Measurements from ENCODE around the gene PCMT1.
A peak's percentile ranks its signal among the peaks of the same experiment; 100 is the strongest.
"Not testable (repeated sequence)": the region's sequence is repeated elsewhere in the genome, so short reads cannot be mapped to it uniquely, and the experiment has no call there.

Gene PCMT1

GRCh38 chr6:149851461-149852110, 102.0 kb downstream of the PCMT1 start:
- H3K36me3 ChIP-seq (ENCODE audit: control insufficient read depth, insufficient read depth, low read length): no peaks in the 10 kb centered on the region
- no peak overlapping the region for H3K9ac ChIP-seq (ENCODE audit: low read length)
- no peak overlapping the region for H2BK5ac ChIP-seq (ENCODE audit: low read length)
- H3K56ac ChIP-seq (ENCODE audit: low read length): no peak overlapping the region
- no peak overlapping the region for H3K23ac ChIP-seq (ENCODE audit: low read length)
- H3K18ac ChIP-seq (ENCODE audit: low read length): no peak overlapping the region
- H4K8ac ChIP-seq (ENCODE audit: low read depth, low read length): no peak overlapping the region
- H3K79me1 ChIP-seq (ENCODE audit: low read length): no peaks in the 10 kb centered on the region
- no peak for DNase-seq
- H3K27ac ChIP-seq (ENCODE audit: low read depth, low read length): no peak overlapping the region
- no peaks in the 10 kb centered on the region for H3K4me1 ChIP-seq (ENCODE audit: control insufficient read depth, low read depth, low read length)
- H2AK5ac ChIP-seq (ENCODE audit: low read length): no peak overlapping the region
- H2BK15ac ChIP-seq (replicated peaks; ENCODE audit: low read depth): no peak overlapping the region
- H2BK120ac ChIP-seq (ENCODE audit: low read depth, low read length): no peak overlapping the region
- no peak overlapping the region for H3K4ac ChIP-seq (ENCODE audit: low read depth, low read length)
- no peaks in the 10 kb centered on the region for H3K27me3 ChIP-seq (ENCODE audit: insufficient read depth, low read length, poor library complexity)
- H3K4me2 ChIP-seq (ENCODE audit: low read length): no peak overlapping the region
- no peaks in the 10 kb centered on the region for H3K79me2 ChIP-seq (ENCODE audit: control insufficient read depth, insufficient read depth, low read length)
- no CpG with 5 or more reads among the region's 5 CpGs for WGBS (ENCODE audit: extremely low coverage, insufficient coverage, low lambda C conversion rate)
- H3K4me3 ChIP-seq (ENCODE audit: low read length): no peak overlapping the region
- H4K5ac ChIP-seq (ENCODE audit: low read length): no peak overlapping the region

- WGBS (ENCODE audit: extremely low coverage, insufficient coverage, low lambda C conversion rate): no CpG with 5 or more reads among the region's 6 CpGs
These were observed 102.6 kb downstream of the PCMT1 start for GRCh38 chr6:149852180-149852579.

GRCh38 chr6:149852881-149853280, 103.3 kb downstream of the PCMT1 start:
- Histone ChIP-seq H3K79me2 (ENCODE audit: control insufficient read depth, insufficient read depth, low read length) (no peaks in the 10 kb centered on the region), H3K18ac (ENCODE audit: low read length) (no peak overlapping the region), H3K23ac (ENCODE audit: low read length) (no peak overlapping the region), H4K5ac (ENCODE audit: low read length) (no peak overlapping the region), H3K27ac (ENCODE audit: low read depth, low read length) (no peak overlapping the region), H2BK15ac (replicated peaks; ENCODE audit: low read depth) (no peak overlapping the region), H3K27me3 (ENCODE audit: insufficient read depth, low read length, poor library complexity) (no peaks in the 10 kb centered on the region), H3K9ac (ENCODE audit: low read length) (no peak overlapping the region), H3K36me3 (ENCODE audit: control insufficient read depth, insufficient read depth, low read length) (no peaks in the 10 kb centered on the region), H3K79me1 (ENCODE audit: low read length) (no peaks in the 10 kb centered on the region), H2BK120ac (ENCODE audit: low read depth, low read length) (no peak overlapping the region), H3K4ac (ENCODE audit: low read depth, low read length) (no peak overlapping the region), H3K4me1 (ENCODE audit: control insufficient read depth, low read depth, low read length) (no peaks in the 10 kb centered on the region), H2BK5ac (ENCODE audit: low read length) (no peak overlapping the region), H4K8ac (ENCODE audit: low read depth, low read length) (no peak overlapping the region), H3K4me3 (ENCODE audit: low read length) (no peak overlapping the region), H2AK5ac (ENCODE audit: low read length) (no peak overlapping the region), H3K56ac (ENCODE audit: low read length) (no peak overlapping the region), H3K4me2 (ENCODE audit: low read length) (no peak overlapping the region)
- no peak for DNase-seq
- no CpG with 5 or more reads among the region's 12 CpGs for WGBS (ENCODE audit: extremely low coverage, insufficient coverage, low lambda C conversion rate)

More at GRCh38 chr6:149852180-149852579, 102.6 kb downstream of the PCMT1 start:
- Histone ChIP-seq H2BK15ac (replicated peaks; ENCODE audit: low read depth) (no peak overlapping the region), H3K4me1 (ENCODE audit: control insufficient read depth, low read depth, low read length) (no peaks in the 10 kb centered on the region), H3K27me3 (ENCODE audit: insufficient read depth, low read length, poor library complexity) (no peaks in the 10 kb centered on the region), H3K27ac (ENCODE audit: low read depth, low read length) (no peak overlapping the region), H3K9ac (ENCODE audit: low read length) (no peak overlapping the region), H3K4me2 (ENCODE audit: low read length) (no peak overlapping the region), H2BK120ac (ENCODE audit: low read depth, low read length) (no peak overlapping the region), H3K79me1 (ENCODE audit: low read length) (no peaks in the 10 kb centered on the region), H3K18ac (ENCODE audit: low read length) (no peak overlapping the region), H4K8ac (ENCODE audit: low read depth, low read length) (no peak overlapping the region), H2BK5ac (ENCODE audit: low read length) (no peak overlapping the region), H3K79me2 (ENCODE audit: control insufficient read depth, insufficient read depth, low read length) (no peaks in the 10 kb centered on the region), H3K4me3 (ENCODE audit: low read length) (no peak overlapping the region), H3K36me3 (ENCODE audit: control insufficient read depth, insufficient read depth, low read length) (no peaks in the 10 kb centered on the region), H4K5ac (ENCODE audit: low read length) (no peak overlapping the region), H3K23ac (ENCODE audit: low read length) (no peak overlapping the region), H3K4ac (ENCODE audit: low read depth, low read length) (no peak overlapping the region), H3K56ac (ENCODE audit: low read length) (no peak overlapping the region), H2AK5ac (ENCODE audit: low read length) (no peak overlapping the region)
- DNase-seq: peak; percentile 46

- H2BK15ac ChIP-seq (replicated peaks; ENCODE audit: low read depth); H3K4me1 ChIP-seq (ENCODE audit: control insufficient read depth, low read depth, low read length); H3K79me1 ChIP-seq (ENCODE audit: low read length); H3K4ac ChIP-seq (ENCODE audit: low read depth, low read length); H3K23ac ChIP-seq (ENCODE audit: low read length); H2BK5ac ChIP-seq (ENCODE audit: low read length); H3K56ac ChIP-seq (ENCODE audit: low read length); H3K18ac ChIP-seq (ENCODE audit: low read length); DNase-seq; H3K9ac ChIP-seq (ENCODE audit: low read length); H4K8ac ChIP-seq (ENCODE audit: low read depth, low read length); H4K5ac ChIP-seq (ENCODE audit: low read length); H3K4me3 ChIP-seq (ENCODE audit: low read length); H3K4me2 ChIP-seq (ENCODE audit: low read length); H3K27ac ChIP-seq (ENCODE audit: low read depth, low read length); H3K79me2 ChIP-seq (ENCODE audit: control insufficient read depth, insufficient read depth, low read length); H3K36me3 ChIP-seq (ENCODE audit: control insufficient read depth, insufficient read depth, low read length); H3K27me3 ChIP-seq (ENCODE audit: insufficient read depth, low read length, poor library complexity); H2AK5ac ChIP-seq (ENCODE audit: low read length); H2BK120ac ChIP-seq (ENCODE audit: low read depth, low read length): not testable (repeated sequence)
- no CpG with 5 or more reads among the region's 4 CpGs for WGBS (ENCODE audit: extremely low coverage, insufficient coverage, low lambda C conversion rate)
These were observed 104.5 kb downstream of the PCMT1 start for GRCh38 chr6:149854017-149854416.

- Histone ChIP-seq H2BK120ac (ENCODE audit: low read depth, low read length) (no peak overlapping the region), H3K36me3 (ENCODE audit: control insufficient read depth, insufficient read depth, low read length) (no peaks in the 10 kb centered on the region), H3K79me2 (ENCODE audit: control insufficient read depth, insufficient read depth, low read length) (no peaks in the 10 kb centered on the region), H3K4me2 (ENCODE audit: low read length) (no peak overlapping the region), H4K5ac (ENCODE audit: low read length) (no peak overlapping the region), H3K9ac (ENCODE audit: low read length) (no peak overlapping the region), H3K27me3 (ENCODE audit: insufficient read depth, low read length, poor library complexity) (no peaks in the 10 kb centered on the region), H3K56ac (ENCODE audit: low read length) (peak overlapping the region; percentile 7), H3K4ac (ENCODE audit: low read depth, low read length) (no peak overlapping the region), H3K4me1 (ENCODE audit: control insufficient read depth, low read depth, low read length) (no peaks in the 10 kb centered on the region), H4K8ac (ENCODE audit: low read depth, low read length) (no peak overlapping the region), H2AK5ac (ENCODE audit: low read length) (no peak overlapping the region), H2BK15ac (replicated peaks; ENCODE audit: low read depth) (no peak overlapping the region), H3K18ac (ENCODE audit: low read length) (no peak overlapping the region), H2BK5ac (ENCODE audit: low read length) (no peak overlapping the region), H3K27ac (ENCODE audit: low read depth, low read length) (no peak overlapping the region), H3K79me1 (ENCODE audit: low read length) (no peaks in the 10 kb centered on the region), H3K23ac (ENCODE audit: low read length) (no peak overlapping the region), H3K4me3 (ENCODE audit: low read length) (no peak overlapping the region)
- no peak for DNase-seq
- no CpG with 5 or more reads among the region's 6 CpGs for WGBS (ENCODE audit: extremely low coverage, insufficient coverage, low lambda C conversion rate)
These were observed 105.0 kb downstream of the PCMT1 start for GRCh38 chr6:149854532-149854931.

GRCh38 chr6:149855040-149855654, 105.6 kb downstream of the PCMT1 start:
- no peak for DNase-seq
- Histone ChIP-seq H3K4me2 (ENCODE audit: low read length) (no peak overlapping the region), H3K27me3 (ENCODE audit: insufficient read depth, low read length, poor library complexity) (no peaks in the 10 kb centered on the region), H3K56ac (ENCODE audit: low read length) (no peak overlapping the region), H3K79me1 (ENCODE audit: low read length) (no peaks in the 10 kb centered on the region), H3K23ac (ENCODE audit: low read length) (no peak overlapping the region), H3K4me1 (ENCODE audit: control insufficient read depth, low read depth, low read length) (no peaks in the 10 kb centered on the region), H3K4ac (ENCODE audit: low read depth, low read length) (no peak overlapping the region), H2AK5ac (ENCODE audit: low read length) (no peak overlapping the region), H4K8ac (ENCODE audit: low read depth, low read length) (no peak overlapping the region), H2BK15ac (replicated peaks; ENCODE audit: low read depth) (no peak overlapping the region), H3K9ac (ENCODE audit: low read length) (no peak overlapping the region), H3K27ac (ENCODE audit: low read depth, low read length) (no peak overlapping the region), H2BK120ac (ENCODE audit: low read depth, low read length) (no peak overlapping the region), H3K36me3 (ENCODE audit: control insufficient read depth, insufficient read depth, low read length) (no peaks in the 10 kb centered on the region), H2BK5ac (ENCODE audit: low read length) (no peak overlapping the region), H3K18ac (ENCODE audit: low read length) (no peak overlapping the region), H3K79me2 (ENCODE audit: control insufficient read depth, insufficient read depth, low read length) (no peaks in the 10 kb centered on the region), H3K4me3 (ENCODE audit: low read length) (no peak overlapping the region), H4K5ac (ENCODE audit: low read length) (no peak overlapping the region)
- no CpG with 5 or more reads among the region's 5 CpGs for WGBS (ENCODE audit: extremely low coverage, insufficient coverage, low lambda C conversion rate)
